K562 (cell line): ENCODE measurements around the gene IRS2. TPM values are rescaled to one million over a fixed set of nuclear protein-coding genes. Genes with fewer than 3 reads are reported as not detected.

ENCODE experiments used
- ATAC-seq: fragments of 200-7000 bp; cut with Tn5 transposase; 3 replicates; pipeline ENCODE4 v1.9.1; 2020; ENCODE audit warnings: moderate library complexity
- BruUV-seq: library from RNA; stranded (reverse); fragments of 400-500 nt; replicated peaks from 2 replicates; lab custom pipeline; 2021; lab: Mats Ljungman, UMichigan
- CTCF ChIA-PET: fragments of 300-600 bp; formaldehyde crosslinking; extraction: SDS; loops from one replicate; lab custom pipeline; 2021; ENCODE audit warnings: low intra/inter-chr PET ratio; lab: Yijun Ruan, JAX
- POLR2A ChIA-PET: fragments of 300-600, 350-650 bp; sonication (Branson Sonifier 250); formaldehyde crosslinking; extraction: SDS; loops from one replicate; lab custom pipeline; 2021; ENCODE audit warnings: antibody characterized with exemption, inconsistent platforms; lab: Yijun Ruan, JAX
- DNase-seq, 4 experiments: peaks; one replicate each; pipeline versions ENCODE4 v3.0.0 to v3.0.0-alpha.2; 2011 to 2018; ENCODE audit warnings: low spot score in 3 of 4, mixed read lengths in 3 of 4; ENCODE audit errors: extremely low read depth in 1 of 4
- FAIRE-seq: peaks from 2 replicates; lab custom pipeline; 2011; peaks lifted over from hg19 to GRCh38; lab: Jason Lieb, UNC
- H2AFZ ChIP-seq: 2 replicates; pipeline ENCODE4 v1.6.0; 2011; ENCODE audit warnings: low read depth, low read length, control low read depth, inconsistent platforms
- H3K27ac ChIP-seq: fragments of 200-600 bp; 3 replicates; pipeline ENCODE4 v1.8.0; 2011; ENCODE audit warnings: low read depth, mild to moderate bottlenecking, control low read depth, inconsistent platforms, low read length, moderate library complexity, mixed read lengths; ENCODE audit errors: extremely low read depth
- H3K27me3 ChIP-seq, 2 experiments: fragments of 300-600 bp in 1 of 2; 2 replicates in 1 of 2; 3 replicates in 1 of 2; pipeline versions ENCODE4 v1.6.0 to v1.8.0; 2011; ENCODE audit warnings: inconsistent platforms in 2 of 2, low read length in 2 of 2, mild to moderate bottlenecking in 1 of 2, mixed read lengths in 1 of 2, moderate library complexity in 1 of 2; ENCODE audit not compliant: control insufficient read depth in 2 of 2, insufficient read depth in 2 of 2
- H3K36me3 ChIP-seq: fragments of 300-600 bp; 3 replicates; pipeline ENCODE4 v1.8.0; 2011; ENCODE audit warnings: mild to moderate bottlenecking, low read length, inconsistent platforms; ENCODE audit not compliant: control insufficient read depth, insufficient read depth
- H3K4me1 ChIP-seq, 2 experiments: fragments of 200-600 bp in 1 of 2; replicated peaks in 1 of 2; 2 replicates in 1 of 2; 3 replicates in 1 of 2; pipeline versions ENCODE4 v1.5.1 to v1.8.0; 2011; ENCODE audit warnings: inconsistent platforms in 2 of 2, low read length in 2 of 2, mild to moderate bottlenecking in 1 of 2, mixed read lengths in 1 of 2, moderate library complexity in 1 of 2; ENCODE audit not compliant: control insufficient read depth in 2 of 2, insufficient read depth in 2 of 2
- H3K4me2 ChIP-seq: 2 replicates; pipeline ENCODE4 v1.6.1; 2011; ENCODE audit warnings: low read length, control low read depth, inconsistent platforms, mixed read lengths; ENCODE audit not compliant: insufficient read depth
- H3K4me3 ChIP-seq: fragments of 200-600 bp; sonication (generic), shearing (Covaris generic); 2 replicates; pipeline ENCODE4 v1.5.1; 2016; ENCODE audit warnings: control low read depth, inconsistent platforms
- H3K79me2 ChIP-seq: fragments of 200-600 bp; 3 replicates; pipeline ENCODE4 v1.8.0; 2011; ENCODE audit warnings: low read length, inconsistent platforms; ENCODE audit not compliant: control insufficient read depth, insufficient read depth
- H3K9ac ChIP-seq, 2 experiments: 2 replicates each; pipeline versions ENCODE4 v1.6.0 to v1.6.1; 2011; ENCODE audit warnings: low read depth in 2 of 2, low read length in 2 of 2, control low read depth in 1 of 2, inconsistent platforms in 1 of 2, mild to moderate bottlenecking in 1 of 2, mixed read lengths in 1 of 2; ENCODE audit not compliant: insufficient read depth in 1 of 2
- H3K9me1 ChIP-seq: one replicate; pipeline ENCODE4 v1.6.0; 2011; ENCODE audit warnings: inconsistent platforms, mild to moderate bottlenecking, low read length, moderate library complexity; ENCODE audit not compliant: control insufficient read depth, insufficient read depth
- H3K9me3 ChIP-seq: replicated peaks from 2 replicates; pipeline ENCODE4 v1.5.1; 2011; ENCODE audit warnings: low read depth, low read length, inconsistent platforms; ENCODE audit not compliant: control insufficient read depth, insufficient read depth
- H4K20me1 ChIP-seq: replicated peaks from 2 replicates; pipeline ENCODE4 v1.6.1; 2011; ENCODE audit warnings: low read length, inconsistent platforms, mixed read lengths; ENCODE audit not compliant: control insufficient read depth, insufficient read depth
- FOXM1 ChIP-seq, 2 experiments: fragments of 450-650 bp in 1 of 2; sonication (generic) in 1 of 2; formaldehyde crosslinking in 1 of 2; IDR thresholded peaks; 2 replicates each; pipeline versions ENCODE4 v1.6.1 to v1.9.0; 2017 to 2022; ENCODE audit warnings: low read depth in 2 of 2, mild to moderate bottlenecking in 2 of 2, missing genetic modification reagents in 1 of 2, moderate library complexity in 1 of 2
- KLF13 ChIP-seq: fragments of 450-650 bp; IDR thresholded peaks from 2 replicates; pipeline ENCODE4 v1.6.1; 2016; ENCODE audit warnings: missing genetic modification characterization, low read depth, mild to moderate bottlenecking, missing compliant biosample characterization, moderate library complexity, borderline replicate concordance
- NBN ChIP-seq: fragments of 450-650 bp; IDR thresholded peaks from 2 replicates; pipeline ENCODE4 v1.6.1; 2016; ENCODE audit warnings: low read depth, mild to moderate bottlenecking
- POLR2B ChIP-seq: fragments of 450-650 bp; IDR thresholded peaks from 2 replicates; pipeline ENCODE4 v1.6.1; 2018; ENCODE audit warnings: low read depth; ENCODE audit not compliant: partially characterized antibody
- RNF2 ChIP-seq: sonication (generic); IDR thresholded peaks from 2 replicates; pipeline ENCODE4 v1.6.1; 2016
- XRCC3 ChIP-seq: fragments of 450-650 bp; IDR thresholded peaks from 2 replicates; pipeline ENCODE4 v1.6.1; 2017; ENCODE audit warnings: mild to moderate bottlenecking, moderate library complexity
- WGBS: fragments of 100-300 bp; shearing (Covaris generic); methylation state at CpG from one replicate; pipeline ENCODE4 v1.1.6; 2016; ENCODE audit warnings: low coverage, mixed read lengths; ENCODE audit not compliant: insufficient coverage; ENCODE audit errors: missing lambda C conversion rate; 5-methylcytosine and 5-hydroxymethylcytosine counted together
- in situ Hi-C: fragments of 300-500 bp; cut with MboI; formaldehyde crosslinking; loops from 4 replicates; pipeline ENCODE4 v1.15.0; 2018; ENCODE audit warnings: inconsistent platforms, mixed read lengths
- intact Hi-C: fragments of 100-400 bp; cut with micrococcal nuclease; formaldehyde crosslinking; loops from 2 replicates; pipeline ENCODE4 v1.14.2; 2022
- polyA plus RNA-seq, 8 experiments: library from polyadenylated mRNA; depleted of rRNA in 4 of 8; stranded (reverse) in 5 of 8; unstranded in 3 of 8; fragments of >200 nt; fragmentation: Nextera tagmentation in 2 of 8; fragmentation: Illumina TruSeq in 1 of 8; extraction: Ambion mirVana in 2 of 8; extraction: Trizol in 1 of 8; gene quantifications; 2 replicates each; pipeline versions ENCODE4 v1.2.1 to v1.2.3, GENCODE V29; 2011 to 2014; ENCODE audit warnings: inconsistent platforms in 1 of 8, missing spikeins in 1 of 8
- total RNA-seq, 7 experiments: library from RNA; depleted of rRNA in 6 of 7; stranded (reverse); fragments of >200 nt in 6 of 7; fragmentation: Illumina TruSeq in 2 of 7; extraction: Trizol in 2 of 7; gene quantifications; 2 replicates each; pipeline versions ENCODE4 v1.2.1 to v1.2.3, GENCODE V29; 2011 to 2021; ENCODE audit warnings: low replicate concordance in 1 of 7

IRS2 gene
- total and polyA plus RNA-seq, 9 of the 15 experiments (the other 6 are each of a cell fraction or from before 2014, with no cell fraction given), result 0.36 to 4.6 (median 0.63) TPM

- no peak overlapping the region for H2AFZ ChIP-seq
- ChIA-PET POLR2A (interaction anchor here (0.8 to 1.3 kb wide), 5 partner anchors 9 to 89 kb away, joined by 3 read pairs; no protein-coding TSS in a partner anchor), CTCF (no interaction called here)
- intact Hi-C loops (no loop called here), in situ Hi-C loops (no loop called here)
- no peaks in the 10 kb centered on the region; the same call in 1 of the 2 replicates for H4K20me1 ChIP-seq
- peak overlapping the region; percentile 50 for H3K4me2 ChIP-seq
- peak; percentile 60 for ATAC-seq
- H3K9me1 ChIP-seq, result no peaks in the 10 kb centered on the region
- no TSS peak for BruUV-seq
- peak overlapping the region; percentile 19 for H3K4me3 ChIP-seq
- WGBS, result 44% methylated on average over 11 of the region's 11 CpGs
- H3K36me3 ChIP-seq, result no peaks in the 10 kb centered on the region
- DNase-seq, result no peak
- H3K79me2 ChIP-seq, result peaks cover 45% of the 10 kb centered on the region
- peak overlapping the region in 1 of 2 experiments; percentile 41; a peak in 2 of 4 replicates for H3K9ac ChIP-seq
- no peaks in the 10 kb centered on the region for H3K9me3 ChIP-seq
- H3K27me3 ChIP-seq, result no peaks in the 10 kb centered on the region
- FAIRE-seq, result no peak
- H3K4me1 ChIP-seq, result peaks cover 15 to 29% of the 10 kb centered on the region in 2 experiments; a peak in 3 of 5 replicates
- H3K27ac ChIP-seq, result no peak overlapping the region
- no peak for TF ChIP-seq RNF2
- no peak for TF ChIP-seq XRCC3
- no peak for TF ChIP-seq KLF13 (tag)
- no peak for TF ChIP-seq FOXM1 (IDR thresholded peaks at IDR 0.05; ENCODE audit: low read depth)
- TF ChIP-seq FOXM1 (CRISPR knock-in tag; IDR thresholded peaks at IDR 0.05; ENCODE audit: low read depth), result no peak
- TF ChIP-seq NBN, result no peak
- TF ChIP-seq POLR2B, result no peak
Observed at GRCh38 chr13:109780845-109781383, 5.5 kb downstream of the IRS2 start.
